Kidney (tissue), 14 donors: ENCODE results near the gene CCDC85C. TPM values are rescaled to one million over a fixed set of nuclear protein-coding genes. Genes with fewer than 3 reads are reported as not detected.

Experiments
- DNase-seq, 5 donors: peaks; one replicate each; pipeline ENCODE4 v3.0.0-alpha.2; 2013 to 2020
- FAIRE-seq: peaks from 2 replicates; lab custom pipeline; 2012; peaks lifted over from hg19 to GRCh38; lab: Jason Lieb, UNC
- H3K27ac ChIP-seq, 2 donors: one replicate each; pipeline ENCODE4 v1.7.0; 2013; ENCODE audit warnings: low read depth in 2 of 2, low read length in 2 of 2, inconsistent platforms in 1 of 2
- H3K27me3 ChIP-seq: one replicate; pipeline ENCODE4 v1.7.1; 2013; ENCODE audit warnings: low read length, inconsistent platforms; ENCODE audit not compliant: control insufficient read depth, insufficient read depth
- H3K36me3 ChIP-seq, 3 donors: one replicate each; pipeline versions ENCODE4 v1.7.0 to v1.7.1; 2013; ENCODE audit warnings: low read length in 3 of 3, control low read depth in 1 of 3, inconsistent platforms in 1 of 3; ENCODE audit not compliant: insufficient read depth in 3 of 3, control insufficient read depth in 2 of 3
- H3K4me1 ChIP-seq, 3 donors: one replicate each; pipeline versions ENCODE4 v1.7.0 to v1.7.1; 2013; ENCODE audit warnings: low read length in 3 of 3, inconsistent platforms in 1 of 3, low read depth in 1 of 3; ENCODE audit not compliant: control insufficient read depth in 2 of 3, insufficient read depth in 2 of 3
- H3K4me3 ChIP-seq, 3 donors: one replicate each; pipeline versions ENCODE4 v1.7.0 to v1.8.1; 2013; ENCODE audit warnings: low read length in 3 of 3, control low read depth in 1 of 3, inconsistent platforms in 1 of 3
- H3K9ac ChIP-seq, 3 donors: one replicate each; pipeline versions ENCODE4 v1.7.0 to v1.7.1; 2013; ENCODE audit warnings: low read length in 3 of 3, control low read depth in 1 of 3, inconsistent platforms in 1 of 3
- H3K9me3 ChIP-seq, 3 donors: one replicate each; pipeline versions ENCODE4 v1.7.0 to v1.7.1; 2013; ENCODE audit warnings: low read length in 3 of 3, control low read depth in 1 of 3, inconsistent platforms in 1 of 3; ENCODE audit not compliant: control insufficient read depth in 2 of 3, insufficient read depth in 1 of 3
- intact Hi-C: fragments of 100-400 bp; cut with DNase I; formaldehyde crosslinking; loops from one replicate; pipeline ENCODE4 v1.11.1; 2022
- polyA plus RNA-seq: library from polyadenylated mRNA; stranded (reverse); fragments of 350-450 nt; fragmentation: Illumina TruSeq; extraction: RNeasy Lipid Tissue Mini Kit (QIAGEN cat#74804); gene quantifications from one replicate; pipeline ENCODE4 v1.2.3, GENCODE V29; 2014; ENCODE audit warnings: low read depth, low replicate concordance; ENCODE audit not compliant: insufficient read depth
- total RNA-seq: library from RNA; stranded (reverse); fragmentation: NEBNext Ultra II Directional; extraction: Animal tissue kit (Norgen Biotek cat#: 25700); gene quantifications from one replicate; pipeline ENCODE4 v1.2.1, GENCODE V29; 2021
- TF ChIP-seq, protein P1 (sequence below): IDR thresholded peaks from 3 replicates; pipeline ENCODE4 v1.5.1; 2012; ENCODE audit warnings: mild to moderate bottlenecking, moderate library complexity, borderline replicate concordance; ENCODE audit not compliant: insufficient read depth; ENCODE audit errors: extremely low read depth
- donor health status: control.
- donor health status: control.
- donor health status: control.
- donor health status: control.
- donor health status: control.
- donor health status: DM: yes; HTN: yes; CAD: no.
- donor health status: Normal renal cell carcinoma (clear cell type).

CCDC85C gene
- total and polyA plus RNA-seq, 2 donors from 2014 or later = 14.7 to 21.4 TPM

DNA sequence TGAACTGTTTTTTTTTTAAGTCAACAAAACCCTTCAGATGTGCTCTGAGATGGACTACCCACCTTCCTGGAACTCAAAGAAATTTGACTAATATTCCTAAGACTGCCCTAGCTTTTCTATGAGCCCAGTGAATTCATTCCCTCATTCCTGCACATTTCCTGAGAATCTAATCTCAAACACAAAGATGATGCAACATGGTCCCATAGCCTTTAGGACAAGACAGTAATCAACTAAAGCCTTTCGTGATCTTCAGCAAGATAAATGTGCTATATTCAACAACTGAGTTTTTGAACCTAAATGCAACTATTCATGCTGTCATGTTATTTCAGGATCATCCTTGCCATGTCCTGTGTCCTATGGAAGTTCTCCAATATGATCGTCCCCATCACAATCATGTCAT lies 128.3 kb downstream of the CCDC85C start:
- Histone ChIP-seq H3K36me3 (no peaks in the 10 kb centered on the region), H3K4me3 (no peak overlapping the region), H3K9ac (no peak overlapping the region), H3K9me3 (no peaks in the 10 kb centered on the region), H3K4me1 (peaks cover 0 to 19% (median 13%) of the 10 kb centered on the region in 3 donors), H3K27ac (no peak overlapping the region), H3K27me3 (no peaks in the 10 kb centered on the region)
- no peak for FAIRE-seq
- TF ChIP-seq, protein P1, sequence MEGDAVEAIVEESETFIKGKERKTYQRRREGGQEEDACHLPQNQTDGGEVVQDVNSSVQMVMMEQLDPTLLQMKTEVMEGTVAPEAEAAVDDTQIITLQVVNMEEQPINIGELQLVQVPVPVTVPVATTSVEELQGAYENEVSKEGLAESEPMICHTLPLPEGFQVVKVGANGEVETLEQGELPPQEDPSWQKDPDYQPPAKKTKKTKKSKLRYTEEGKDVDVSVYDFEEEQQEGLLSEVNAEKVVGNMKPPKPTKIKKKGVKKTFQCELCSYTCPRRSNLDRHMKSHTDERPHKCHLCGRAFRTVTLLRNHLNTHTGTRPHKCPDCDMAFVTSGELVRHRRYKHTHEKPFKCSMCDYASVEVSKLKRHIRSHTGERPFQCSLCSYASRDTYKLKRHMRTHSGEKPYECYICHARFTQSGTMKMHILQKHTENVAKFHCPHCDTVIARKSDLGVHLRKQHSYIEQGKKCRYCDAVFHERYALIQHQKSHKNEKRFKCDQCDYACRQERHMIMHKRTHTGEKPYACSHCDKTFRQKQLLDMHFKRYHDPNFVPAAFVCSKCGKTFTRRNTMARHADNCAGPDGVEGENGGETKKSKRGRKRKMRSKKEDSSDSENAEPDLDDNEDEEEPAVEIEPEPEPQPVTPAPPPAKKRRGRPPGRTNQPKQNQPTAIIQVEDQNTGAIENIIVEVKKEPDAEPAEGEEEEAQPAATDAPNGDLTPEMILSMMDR = no peak
- intact Hi-C loops = no loop called here
- no peak for DNase-seq

DNA sequence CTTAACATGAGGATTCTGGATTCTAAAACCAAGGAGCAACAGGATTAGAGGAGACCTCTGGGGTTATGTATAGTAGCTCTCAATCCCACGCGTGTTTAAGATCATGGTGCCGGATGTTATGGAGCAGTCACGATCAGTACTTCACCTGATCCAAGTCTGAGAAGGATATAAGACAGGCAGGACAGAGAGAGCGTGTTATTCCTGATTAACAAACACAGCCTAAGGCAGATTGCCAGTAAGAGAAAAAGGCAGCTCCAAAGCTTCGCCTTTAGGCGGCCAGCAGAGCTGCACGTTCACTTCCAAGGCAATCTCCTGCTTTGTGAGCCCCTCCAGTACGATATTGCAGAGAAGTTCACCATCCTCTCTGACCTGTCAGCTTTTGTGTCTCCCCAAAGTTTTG lies 128.8 kb downstream of the CCDC85C start:
- Histone ChIP-seq H3K4me1 (peaks cover 0 to 22% (median 13%) of the 10 kb centered on the region in 3 donors), H3K27me3 (no peaks in the 10 kb centered on the region), H3K9me3 (no peaks in the 10 kb centered on the region), H3K36me3 (no peaks in the 10 kb centered on the region), H3K9ac (no peak overlapping the region), H3K4me3 (no peak overlapping the region), H3K27ac (no peak overlapping the region)
- DNase-seq (no peak), FAIRE-seq (no peak)
- TF ChIP-seq, protein P1 = peak; percentile 5
- intact Hi-C loops = no loop called here

DNA sequence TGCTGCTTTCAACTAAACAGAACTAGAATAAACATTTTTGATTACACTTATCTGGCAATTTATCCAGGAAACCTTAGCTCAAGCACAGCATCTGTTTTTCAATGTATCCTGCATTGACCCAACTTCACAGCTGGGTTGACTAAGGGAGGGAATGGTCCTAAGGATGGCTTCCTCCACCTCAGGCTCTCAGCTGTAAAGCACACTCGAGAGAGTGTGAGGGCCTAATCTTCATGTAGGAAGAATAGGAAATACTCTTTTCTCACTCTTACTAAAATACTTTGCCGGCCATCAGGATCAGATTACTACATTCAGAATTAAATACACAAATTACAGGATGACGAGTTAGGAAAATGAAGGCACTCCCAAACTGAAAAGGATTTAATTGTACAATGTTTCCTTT lies 130.5 kb downstream of the CCDC85C start:
- Histone ChIP-seq H3K4me3 (no peak overlapping the region), H3K36me3 (no peaks in the 10 kb centered on the region), H3K27me3 (no peaks in the 10 kb centered on the region), H3K9me3 (no peaks in the 10 kb centered on the region), H3K9ac (no peak overlapping the region), H3K4me1 (peaks cover 2 to 26% (median 15%) of the 10 kb centered on the region in 3 donors), H3K27ac (no peak overlapping the region)
- DNase-seq (no peak), FAIRE-seq (no peak)
- intact Hi-C loops = no loop called here
- TF ChIP-seq, protein P1 = no peak

DNA sequence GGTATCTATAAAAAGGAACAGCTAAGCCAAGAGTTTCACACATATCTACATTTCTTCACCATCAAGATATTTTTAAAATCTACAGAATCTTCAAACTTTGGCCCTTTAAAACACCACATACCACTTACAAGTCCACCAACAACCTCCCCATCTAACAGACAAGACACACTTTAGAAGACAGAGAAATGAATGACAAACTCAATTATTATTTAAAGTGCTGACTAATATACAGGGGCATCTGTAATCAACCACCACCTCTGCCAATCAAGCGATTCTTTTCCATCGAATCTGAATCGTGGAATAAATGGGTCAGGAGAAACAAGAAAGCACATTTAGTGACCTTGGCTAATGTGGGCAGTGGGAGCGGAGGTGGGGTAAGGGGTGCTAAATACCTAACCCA lies 131.1 kb downstream of the CCDC85C start:
- H3K4me3 ChIP-seq = no peak overlapping the region
- H3K9me3 ChIP-seq = no peaks in the 10 kb centered on the region
- FAIRE-seq (no peak), DNase-seq (no peak)
- TF ChIP-seq, protein P1 = no peak
- no peaks in the 10 kb centered on the region for H3K36me3 ChIP-seq
- H3K27ac ChIP-seq = no peak overlapping the region
- peaks cover 2 to 30% (median 14%) of the 10 kb centered on the region in 3 donors for H3K4me1 ChIP-seq
- H3K27me3 ChIP-seq = no peaks in the 10 kb centered on the region
- H3K9ac ChIP-seq = no peak overlapping the region
- intact Hi-C loops = no loop called here
